ELR (cell line): ENCODE measurements around the gene RLN1.
"Not testable (repeated sequence)": the region's sequence is repeated elsewhere in the genome, so short reads cannot be mapped to it uniquely, and the experiment has no call there.

Experiments
- DNase-seq: peaks from one replicate; pipeline ENCODE4 v3.0.0-alpha.2; 2015; ENCODE audit warnings: low read depth

RLN1 gene

GRCh38 chr9:5321601-5322000 is 18.1 kb downstream of the RLN1 start:
- DNase-seq = not testable (repeated sequence)

- peak; percentile 34 for DNase-seq
These were observed 18.6 kb downstream of the RLN1 start for GRCh38 chr9:5321058-5321457.

GRCh38 chr9:5316406-5316805 is 23.3 kb downstream of the RLN1 start:
- not testable (repeated sequence) for DNase-seq

DNA sequence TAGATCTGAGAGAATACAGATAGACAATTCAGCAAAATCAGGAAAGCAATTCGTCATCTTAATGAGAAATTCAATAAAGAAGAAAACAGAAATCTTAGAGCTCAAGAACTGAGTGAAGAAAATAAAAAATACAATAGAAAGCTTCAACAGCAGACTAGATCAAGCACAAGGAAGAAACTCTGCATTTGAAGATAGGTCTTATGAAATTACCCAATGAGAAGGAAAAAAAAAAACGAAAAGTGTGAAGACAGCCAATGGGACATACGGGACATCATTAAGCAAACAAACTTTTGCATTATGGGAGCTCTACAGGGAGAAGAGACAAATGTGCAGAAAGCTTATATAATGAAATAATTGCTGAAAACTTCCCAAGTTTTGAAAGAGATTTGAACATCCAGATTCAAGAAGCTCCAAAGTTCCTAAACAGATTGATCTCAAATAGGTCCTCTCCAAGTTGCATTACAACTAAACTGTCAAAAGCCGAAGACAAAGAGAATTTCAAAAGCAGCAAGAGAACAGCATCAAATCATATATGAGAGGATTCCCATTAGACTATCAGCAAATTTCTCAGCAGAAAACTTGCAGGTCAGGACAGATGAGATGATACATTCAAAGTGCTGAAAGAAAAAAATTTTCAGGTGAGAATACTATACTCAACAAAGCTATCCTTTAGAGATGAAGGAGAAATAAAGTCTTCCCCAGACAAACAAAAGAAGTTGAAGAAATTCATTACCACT is 24.3 kb downstream of the RLN1 start:
- DNase-seq = no peak

- DNase-seq = no peak
These were observed 28.8 kb downstream of the RLN1 start for GRCh38 chr9:5310851-5311250.

GRCh38 chr9:5305741-5306140 is 33.9 kb downstream of the RLN1 start:
- peak; percentile 34 for DNase-seq

DNA sequence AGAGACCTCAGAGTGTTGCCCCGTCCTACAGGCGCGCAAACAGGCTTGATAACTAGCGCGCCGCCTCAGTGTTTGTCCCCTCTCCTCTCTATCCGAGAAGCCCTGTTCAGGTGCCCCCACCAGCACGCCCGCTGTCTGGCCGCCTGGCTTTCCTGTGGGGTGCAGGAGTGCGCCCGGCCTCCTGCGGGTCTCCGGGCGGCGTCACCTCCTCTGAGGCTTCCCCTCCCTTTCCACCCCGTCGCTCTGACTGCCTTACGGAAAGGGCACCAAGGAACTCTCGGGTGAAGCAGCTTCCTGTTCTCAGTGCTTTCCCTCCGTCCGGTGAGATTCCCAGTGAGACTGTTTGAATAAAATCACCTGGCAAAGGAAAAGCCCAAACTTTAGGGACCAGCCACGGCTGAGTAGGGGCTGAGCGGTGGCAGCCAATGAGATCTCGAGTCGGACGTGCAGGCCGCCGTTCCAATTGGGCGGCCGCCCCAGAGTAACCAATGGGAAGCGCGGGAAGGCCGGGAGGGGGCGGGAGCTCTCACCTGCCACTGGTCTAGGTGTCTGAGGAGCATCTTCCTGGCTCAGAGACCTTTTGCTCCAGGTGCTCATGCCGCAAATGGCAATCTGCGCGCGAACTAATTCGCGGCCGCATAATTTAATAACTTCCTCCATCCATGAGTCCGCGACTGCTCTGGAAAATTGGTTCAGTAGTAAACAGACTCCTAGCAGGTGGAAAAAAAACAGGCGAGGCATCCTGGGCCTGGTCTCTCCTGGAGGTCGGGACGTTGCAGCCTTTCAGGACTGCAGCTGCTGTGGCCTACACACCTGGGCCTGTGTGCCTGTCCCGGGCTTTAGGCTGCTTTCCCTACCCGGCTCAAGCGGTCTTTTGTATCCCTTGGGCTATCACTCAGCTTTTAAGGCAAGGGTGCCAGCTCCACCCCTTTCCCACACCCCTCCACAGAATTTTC is 35.6 kb downstream of the RLN1 start, which contains the start of gene RLN2:
Gene RLN2, minus strand, starts transcription at position 877 of the 956 bp plus-strand sequence. Its CDS starts 136 bp downstream, at position 741.
- DNase-seq = not testable (repeated sequence)

DNA sequence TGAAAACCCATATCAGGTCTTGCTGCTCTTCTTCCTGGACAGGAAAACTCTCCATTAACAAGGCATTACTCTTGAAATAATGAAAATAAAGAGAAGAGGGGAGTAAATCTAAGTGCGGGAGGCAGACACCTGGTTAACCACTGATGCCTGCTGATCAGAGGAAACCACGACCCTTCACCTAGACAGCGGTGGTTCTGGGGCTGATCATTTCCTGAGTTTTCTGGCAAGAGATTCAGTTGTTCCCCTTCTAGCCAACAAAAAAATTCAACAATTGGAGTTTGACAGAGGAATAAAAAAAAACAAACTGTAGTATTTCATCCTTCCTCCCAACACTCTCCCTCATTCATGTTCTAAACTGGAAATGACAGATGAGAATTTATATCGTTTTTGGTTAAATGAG is 38.1 kb downstream of the RLN1 start:
- DNase-seq = no peak

DNA sequence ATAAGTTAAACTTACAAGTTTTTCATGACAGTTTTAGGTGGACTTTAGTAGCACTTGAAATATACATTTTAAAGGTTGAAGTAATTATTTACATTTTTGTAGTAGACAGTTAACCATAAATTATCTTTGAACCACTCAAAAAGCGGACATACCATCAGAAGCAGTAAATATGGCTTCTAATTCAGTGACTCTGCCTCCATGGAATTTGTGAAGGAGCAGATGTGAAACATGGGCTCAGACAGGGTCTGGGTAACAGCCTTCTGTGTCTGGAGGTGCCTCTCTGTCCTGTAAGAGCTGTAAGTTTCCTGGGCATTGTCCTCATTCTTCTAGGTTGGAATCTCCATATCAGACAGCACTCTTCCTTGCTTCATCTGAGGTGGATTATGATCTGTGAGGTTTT is 47.5 kb downstream of the RLN1 start:
- DNase-seq = peak; percentile 26

- no peak for DNase-seq
These were observed 51.1 kb downstream of the RLN1 start for GRCh38 chr9:5288591-5288990.

- DNase-seq = no peak
These were observed 53.4 kb downstream of the RLN1 start for GRCh38 chr9:5286262-5286661.
